Ovary (tissue), 10 donors: ENCODE measurements around the gene RANBP2. TPM values are rescaled to one million over a fixed set of nuclear protein-coding genes. Genes with fewer than 3 reads are reported as not detected.
"Not testable (repeated sequence)": the region's sequence is repeated elsewhere in the genome, so short reads cannot be mapped to it uniquely, and the experiment has no call there.

ENCODE experiments used
- DNase-seq, 5 donors: peaks; one replicate each; pipeline ENCODE4 v3.0.0-alpha.2; 2019 to 2020
- H3K27ac ChIP-seq, 2 donors: fragments of 200-600 bp; one replicate each; pipeline versions ENCODE4 v1.5.1 to v1.8.0; 2019 to 2022
- H3K27me3 ChIP-seq: fragments of 200-600 bp; one replicate; pipeline ENCODE4 v1.8.0; 2022
- H3K36me3 ChIP-seq: fragments of 200-600 bp; sonication (generic); one replicate; pipeline ENCODE4 v1.5.1; 2019
- H3K4me1 ChIP-seq: one replicate; pipeline ENCODE4 v1.8.1; 2013; ENCODE audit warnings: mild to moderate bottlenecking, moderate library complexity; ENCODE audit not compliant: insufficient read depth
- H3K4me3 ChIP-seq: fragments of 200-600 bp; sonication (generic); one replicate; pipeline ENCODE4 v1.5.1; 2017
- H3K9me3 ChIP-seq, 2 donors: fragments of 200-600 bp in 1 of 2; sonication (generic) in 1 of 2; one replicate each; pipeline versions ENCODE4 v1.5.1 to v1.8.1; 2013 to 2019; ENCODE audit warnings: mild to moderate bottlenecking in 1 of 2, moderate library complexity in 1 of 2
- EP300 ChIP-seq: sonication (generic); formaldehyde crosslinking; IDR thresholded peaks from one replicate; pipeline ENCODE4 v1.6.1; 2017; ENCODE audit warnings: antibody characterized with exemption
- POLR2A ChIP-seq: fragments of 450-650 bp; IDR thresholded peaks from one replicate; pipeline ENCODE4 v1.6.1; 2017; ENCODE audit warnings: antibody characterized with exemption, mild to moderate bottlenecking, moderate library complexity
- WGBS, 3 donors: extraction: QIAGEN DNeasy Blood & Tissue Kit in 1 of 3; methylation state at CpG; one replicate each; pipeline versions ENCODE4 v1.1.5 to v1.1.7; 2013 to 2017; 5-methylcytosine and 5-hydroxymethylcytosine counted together
- intact Hi-C, 4 donors: fragments of 100-400 bp; cut with DNase I; formaldehyde crosslinking; loops; one replicate each; pipeline versions ENCODE4 v1.11.0 to v1.15.1; 2022 to 2023
- long read RNA-seq, 3 donors: library from polyadenylated mRNA in 2 of 3; unstranded in 2 of 3; transcript quantifications; one replicate each; pipeline ENCODE4 v2.0.0 and lab custom pipeline, GENCODE V29; 2021 to 2026
- polyA plus RNA-seq, 2 donors: library from polyadenylated mRNA; stranded (reverse); fragments of 200-250 nt in 1 of 2; fragments of 350-450 nt in 1 of 2; fragmentation: Illumina TruSeq in 1 of 2; extraction: RNeasy Lipid Tissue Mini Kit (QIAGEN cat#74804) in 1 of 2; gene quantifications; one replicate each; pipeline ENCODE4 v1.2.3, GENCODE V29; 2013 to 2014
- total RNA-seq, 7 donors: library from RNA; depleted of rRNA in 2 of 7; stranded (reverse); fragments of >200 nt in 2 of 7; fragmentation: NEBNext Ultra II Directional in 3 of 7; extraction: Animal tissue kit (Norgen Biotek cat#: 25700) in 3 of 7; gene quantifications; one replicate each; pipeline versions ENCODE4 v1.1.0 to v1.2.4, GENCODE V29; 2016 to 2023
- TF ChIP-seq, protein P1 (sequence below), 3 donors: fragments of 450-650 bp in 2 of 3; fragments of 200-600 bp in 1 of 3; IDR thresholded peaks; one replicate each; pipeline versions ENCODE4 v1.5.1 to v1.8.0; 2016 to 2022; ENCODE audit warnings: antibody characterized with exemption in 3 of 3, mild to moderate bottlenecking in 1 of 3
- donor health status: DM: no; HTN: no; CAD: no; lungs with moderate emphysema.
- donor health status: DM: no; HTN: no; CAD: no.
- donor health status: Bipolar disorder and iron deficiency.
- donor health status: DM: yes; HTN: yes; CAD: no.
- donor health status: DM: no; HTN: no; CAD: no.
- donor health status: DM: yes; HTN: yes; CAD: no.

The RANBP2 gene
- total RNA-seq (10 to 100 TPM; 67.4 to 95.6 (median 87.1) TPM), polyA plus RNA-seq (10 to 100 TPM; 14.5 to 25.8 TPM)
- long read RNA-seq, donor 1, partial matches to known transcripts, result 49 of 58 reads
- long read RNA-seq, donor 1, other reads (novel, unspliced or antisense), result 9 of 58 reads
- long read RNA-seq, donor 2, partial matches to known transcripts, result 6 of 6 reads
- long read RNA-seq, donor 2, other reads (novel, unspliced or antisense), result 0 of 6 reads
- long read RNA-seq, donor 3, full-length matches to known transcripts, result 7 of 32 reads
- long read RNA-seq, donor 3, partial matches to known transcripts, result 20 of 32 reads
- long read RNA-seq, donor 3, other reads (novel, unspliced or antisense), result 5 of 32 reads

DNA sequence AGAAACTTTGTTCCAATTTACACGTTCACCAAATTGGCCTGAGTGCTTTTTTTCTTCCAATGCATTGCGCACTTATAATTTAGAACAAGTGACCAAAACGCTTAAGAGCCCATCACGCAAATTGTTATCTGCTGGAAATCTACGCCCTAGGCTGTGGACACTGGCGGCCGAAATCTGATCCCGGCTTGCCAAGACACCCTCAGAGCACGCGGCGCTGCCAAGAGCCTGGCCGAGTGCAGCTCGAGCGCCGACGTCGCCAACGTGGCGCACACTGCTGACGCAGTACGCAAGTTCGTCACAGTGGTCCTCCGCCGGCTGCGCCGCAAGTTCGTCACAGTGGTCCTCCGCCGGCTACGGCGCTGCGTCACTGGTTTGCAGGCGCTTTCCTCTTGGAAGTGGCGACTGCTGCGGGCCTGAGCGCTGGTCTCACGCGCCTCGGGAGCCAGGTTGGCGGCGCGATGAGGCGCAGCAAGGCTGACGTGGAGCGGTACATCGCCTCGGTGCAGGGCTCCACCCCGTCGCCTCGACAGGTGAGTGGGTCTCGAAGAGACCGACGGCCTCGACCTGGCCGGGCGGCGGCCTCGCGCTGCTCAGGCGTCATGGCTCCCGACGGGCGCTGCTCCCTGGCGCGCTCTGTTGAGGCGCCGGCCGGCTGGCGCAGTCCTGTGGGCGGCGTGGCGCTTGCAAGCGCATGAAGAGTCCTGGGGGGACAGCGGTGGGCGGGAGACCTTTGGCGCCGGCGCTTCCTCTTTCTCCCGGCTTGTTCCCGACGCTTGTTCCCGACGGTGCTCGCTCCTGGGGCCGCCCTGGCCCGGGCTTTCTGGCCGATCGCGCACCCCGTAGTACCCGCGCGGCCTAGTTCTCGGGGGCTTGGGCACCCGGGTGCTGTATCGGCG is at the start of gene RANBP2:
RANBP2 (plus strand) TSS at position 334 of the 896 bp plus-strand sequence; CDS start at position 459, 125 bp downstream.
- TF ChIP-seq, protein P1, sequence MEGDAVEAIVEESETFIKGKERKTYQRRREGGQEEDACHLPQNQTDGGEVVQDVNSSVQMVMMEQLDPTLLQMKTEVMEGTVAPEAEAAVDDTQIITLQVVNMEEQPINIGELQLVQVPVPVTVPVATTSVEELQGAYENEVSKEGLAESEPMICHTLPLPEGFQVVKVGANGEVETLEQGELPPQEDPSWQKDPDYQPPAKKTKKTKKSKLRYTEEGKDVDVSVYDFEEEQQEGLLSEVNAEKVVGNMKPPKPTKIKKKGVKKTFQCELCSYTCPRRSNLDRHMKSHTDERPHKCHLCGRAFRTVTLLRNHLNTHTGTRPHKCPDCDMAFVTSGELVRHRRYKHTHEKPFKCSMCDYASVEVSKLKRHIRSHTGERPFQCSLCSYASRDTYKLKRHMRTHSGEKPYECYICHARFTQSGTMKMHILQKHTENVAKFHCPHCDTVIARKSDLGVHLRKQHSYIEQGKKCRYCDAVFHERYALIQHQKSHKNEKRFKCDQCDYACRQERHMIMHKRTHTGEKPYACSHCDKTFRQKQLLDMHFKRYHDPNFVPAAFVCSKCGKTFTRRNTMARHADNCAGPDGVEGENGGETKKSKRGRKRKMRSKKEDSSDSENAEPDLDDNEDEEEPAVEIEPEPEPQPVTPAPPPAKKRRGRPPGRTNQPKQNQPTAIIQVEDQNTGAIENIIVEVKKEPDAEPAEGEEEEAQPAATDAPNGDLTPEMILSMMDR (IDR thresholded peaks at IDR 0.05), result peak in 1 of 3 donors; percentile 19
- no peak for TF ChIP-seq EP300
- peak; percentile 98 for TF ChIP-seq POLR2A
- WGBS, 3 donors, result 0 to 1% (median 0%) methylated on average over 76 to 97 of the region's 97 CpGs
- H3K4me1 ChIP-seq, result peaks cover 3% of the 10 kb centered on the region
- peak within 1 kb of the TSS; percentile 89 to 97 for H3K27ac ChIP-seq
- H3K36me3 ChIP-seq, result no peaks in the 10 kb centered on the region
- intact Hi-C loops, result no loop called here
- H3K9me3 ChIP-seq, result no peaks in the 10 kb centered on the region
- H3K27me3 ChIP-seq, result no peaks in the 10 kb centered on the region
- peak within 1 kb of the TSS; percentile 97 for H3K4me3 ChIP-seq
- peak; percentile 94 to 98 (median 96) for DNase-seq

DNA sequence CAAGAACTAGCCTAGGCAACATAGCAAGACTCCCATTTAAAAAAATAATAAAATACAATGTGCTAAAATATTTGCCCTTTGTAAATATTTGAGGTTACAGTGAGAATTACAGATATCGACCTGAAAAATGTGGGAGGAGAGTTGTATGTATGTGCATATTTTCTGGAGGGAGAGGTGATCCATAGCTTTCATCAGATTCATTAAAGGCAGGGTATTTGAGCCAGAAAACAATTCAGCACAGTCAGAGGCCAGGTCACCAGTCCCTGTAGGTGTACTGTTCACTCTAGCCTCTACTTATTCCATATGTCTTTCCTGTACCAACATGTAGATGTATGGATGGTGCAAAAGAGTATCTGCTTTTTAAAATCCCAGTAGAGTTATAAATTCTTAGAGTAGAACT is 49.0 kb upstream of the RANBP2 start:
- H3K4me3 ChIP-seq, H3K27me3 ChIP-seq, H3K36me3 ChIP-seq, DNase-seq, intact Hi-C loops, H3K27ac ChIP-seq, H3K9me3 ChIP-seq, H3K4me1 ChIP-seq: not testable (repeated sequence)
- 18 to 50% (median 24%) methylated on average over 1 of the region's 1 CpG for WGBS, 3 donors

DNA sequence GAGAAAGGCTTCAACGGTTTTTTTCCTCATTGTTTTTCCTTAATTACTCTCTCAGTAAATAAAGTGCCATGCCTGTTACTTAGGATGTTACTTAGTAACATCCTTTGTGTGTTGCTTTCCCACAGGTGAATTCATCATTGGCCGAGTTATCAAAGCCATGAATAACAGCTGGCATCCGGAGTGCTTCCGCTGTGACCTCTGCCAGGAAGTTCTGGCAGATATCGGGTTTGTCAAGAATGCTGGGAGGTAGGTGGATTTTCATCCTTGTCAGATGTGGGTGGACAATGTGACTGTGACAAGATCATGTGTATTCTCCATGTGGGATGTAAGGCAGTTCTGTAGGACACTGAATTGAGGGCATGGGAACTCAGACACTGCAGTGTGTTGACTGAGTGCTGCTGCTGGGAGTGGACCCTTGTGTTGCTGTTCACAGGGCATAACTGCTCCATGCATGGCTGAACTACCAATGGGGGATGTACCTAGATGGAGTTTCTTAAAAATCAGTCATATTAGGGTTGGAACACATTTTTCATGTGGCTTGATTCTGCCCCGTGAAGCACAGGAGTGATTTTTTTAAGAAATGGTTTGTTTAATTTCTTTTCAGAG is 47.0 kb upstream of the RANBP2 start:
- H3K9me3 ChIP-seq, H3K4me1 ChIP-seq, H3K36me3 ChIP-seq, H3K27ac ChIP-seq, intact Hi-C loops, H3K4me3 ChIP-seq, DNase-seq, H3K27me3 ChIP-seq: not testable (repeated sequence)
- 80 to 86% (median 81%) methylated on average over 1 to 2 of the region's 6 CpGs for WGBS, 3 donors

DNA sequence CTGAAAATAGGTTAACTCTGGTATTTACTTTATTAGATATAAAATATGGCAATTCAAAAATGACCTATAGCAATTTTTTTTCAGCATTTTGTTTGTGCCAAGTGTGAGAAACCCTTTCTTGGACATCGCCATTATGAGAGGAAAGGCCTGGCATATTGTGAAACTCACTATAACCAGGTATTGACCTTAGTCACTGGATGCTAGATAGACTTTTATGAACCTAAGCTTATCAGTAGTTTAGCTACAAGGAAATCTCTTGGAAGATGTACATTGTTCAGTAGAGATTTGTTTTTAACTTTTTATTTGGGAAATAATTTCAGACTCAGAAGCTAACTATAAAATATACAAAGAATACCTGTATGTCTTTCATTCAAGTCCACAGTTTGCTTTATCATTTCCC is 42.8 kb upstream of the RANBP2 start:
- H3K4me3 ChIP-seq, H3K9me3 ChIP-seq, H3K4me1 ChIP-seq, H3K27me3 ChIP-seq, intact Hi-C loops, H3K27ac ChIP-seq, DNase-seq, H3K36me3 ChIP-seq: not testable (repeated sequence)
- WGBS, 3 donors, result 100% methylated on average over 1 of the region's 1 CpG; no CpG with 5 or more reads in 1 of the 3 donors

DNA sequence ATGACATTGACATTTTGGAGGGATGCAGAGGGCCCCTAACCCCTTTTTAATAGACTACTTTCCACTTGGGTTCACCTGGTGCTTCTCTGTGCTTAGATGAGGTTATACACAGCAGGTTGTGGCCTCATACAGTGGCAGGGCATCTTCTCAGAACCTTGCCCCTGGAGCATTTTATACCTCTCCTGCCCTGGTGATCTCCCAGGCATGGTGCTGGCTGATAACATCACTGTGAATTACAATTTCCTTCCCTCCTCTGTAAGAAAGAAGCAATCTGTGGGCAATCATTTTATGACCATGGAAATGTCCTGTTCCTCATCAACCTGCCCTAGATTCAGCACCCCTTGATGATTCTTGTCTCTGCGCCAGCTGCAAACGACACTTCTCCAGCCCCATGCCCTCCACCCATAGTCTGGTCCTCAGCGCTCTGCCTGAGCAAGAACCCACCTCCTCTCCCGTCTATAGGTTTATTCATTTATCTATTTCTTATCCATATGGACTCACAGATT is 42.0 kb upstream of the RANBP2 start:
- H3K4me1 ChIP-seq, H3K27ac ChIP-seq, H3K9me3 ChIP-seq, H3K27me3 ChIP-seq, H3K36me3 ChIP-seq, DNase-seq, intact Hi-C loops, H3K4me3 ChIP-seq: not testable (repeated sequence)
- 87 to 94% (median 87%) methylated on average over 4 of the region's 4 CpGs for WGBS, 3 donors

DNA sequence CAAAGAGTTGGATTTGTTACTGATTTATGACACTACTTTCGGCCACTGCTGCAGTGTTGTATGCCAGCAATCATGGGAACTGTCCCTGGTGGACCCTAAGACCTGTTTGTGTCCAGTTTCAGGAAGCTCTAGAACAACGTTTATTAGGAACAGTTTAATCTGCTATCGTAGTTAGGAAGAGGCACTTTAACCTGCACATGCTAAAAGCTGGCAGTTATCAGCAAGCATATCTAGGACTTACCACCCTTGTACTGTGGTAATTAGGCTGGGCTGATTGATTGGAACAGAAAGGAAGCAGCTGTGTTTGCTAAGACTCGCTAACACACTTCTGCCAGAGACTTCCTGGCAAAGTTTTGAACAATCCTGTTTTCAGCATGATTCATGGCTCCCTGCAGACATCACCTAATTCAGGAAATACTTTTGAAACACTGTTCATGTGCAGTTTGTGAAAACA is 41.1 kb upstream of the RANBP2 start:
- DNase-seq, H3K36me3 ChIP-seq, intact Hi-C loops, H3K27ac ChIP-seq, H3K9me3 ChIP-seq, H3K4me3 ChIP-seq, H3K4me1 ChIP-seq, H3K27me3 ChIP-seq: not testable (repeated sequence)
- 15 to 26% (median 18%) methylated on average over 4 of the region's 4 CpGs for WGBS, 3 donors

DNA sequence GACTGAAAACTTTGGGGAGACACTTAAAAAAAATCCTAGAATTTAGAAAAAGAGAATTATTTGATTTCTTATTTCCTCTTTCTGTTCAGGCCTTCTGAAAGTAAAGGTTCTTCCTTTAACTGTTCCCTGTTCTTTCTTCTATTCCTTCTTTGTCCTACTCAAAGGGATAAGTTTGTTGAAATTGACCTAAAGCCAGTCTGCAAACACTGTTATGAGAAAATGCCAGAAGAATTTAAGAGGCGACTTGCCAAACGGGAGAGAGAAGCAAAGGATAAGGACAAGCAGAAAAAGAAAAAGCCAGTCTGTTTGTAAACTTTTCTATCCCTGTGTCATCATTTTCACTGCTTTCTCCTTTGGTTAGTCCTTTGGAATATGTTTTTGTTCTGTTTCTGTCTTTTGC is 38.5 kb upstream of the RANBP2 start:
- H3K9me3 ChIP-seq, intact Hi-C loops, H3K27ac ChIP-seq, H3K4me1 ChIP-seq, H3K4me3 ChIP-seq, H3K27me3 ChIP-seq, DNase-seq, H3K36me3 ChIP-seq: not testable (repeated sequence)
- WGBS, 3 donors, result 5 to 10% methylated on average over 2 of the region's 2 CpGs; no CpG with 5 or more reads in 1 of the 3 donors

DNA sequence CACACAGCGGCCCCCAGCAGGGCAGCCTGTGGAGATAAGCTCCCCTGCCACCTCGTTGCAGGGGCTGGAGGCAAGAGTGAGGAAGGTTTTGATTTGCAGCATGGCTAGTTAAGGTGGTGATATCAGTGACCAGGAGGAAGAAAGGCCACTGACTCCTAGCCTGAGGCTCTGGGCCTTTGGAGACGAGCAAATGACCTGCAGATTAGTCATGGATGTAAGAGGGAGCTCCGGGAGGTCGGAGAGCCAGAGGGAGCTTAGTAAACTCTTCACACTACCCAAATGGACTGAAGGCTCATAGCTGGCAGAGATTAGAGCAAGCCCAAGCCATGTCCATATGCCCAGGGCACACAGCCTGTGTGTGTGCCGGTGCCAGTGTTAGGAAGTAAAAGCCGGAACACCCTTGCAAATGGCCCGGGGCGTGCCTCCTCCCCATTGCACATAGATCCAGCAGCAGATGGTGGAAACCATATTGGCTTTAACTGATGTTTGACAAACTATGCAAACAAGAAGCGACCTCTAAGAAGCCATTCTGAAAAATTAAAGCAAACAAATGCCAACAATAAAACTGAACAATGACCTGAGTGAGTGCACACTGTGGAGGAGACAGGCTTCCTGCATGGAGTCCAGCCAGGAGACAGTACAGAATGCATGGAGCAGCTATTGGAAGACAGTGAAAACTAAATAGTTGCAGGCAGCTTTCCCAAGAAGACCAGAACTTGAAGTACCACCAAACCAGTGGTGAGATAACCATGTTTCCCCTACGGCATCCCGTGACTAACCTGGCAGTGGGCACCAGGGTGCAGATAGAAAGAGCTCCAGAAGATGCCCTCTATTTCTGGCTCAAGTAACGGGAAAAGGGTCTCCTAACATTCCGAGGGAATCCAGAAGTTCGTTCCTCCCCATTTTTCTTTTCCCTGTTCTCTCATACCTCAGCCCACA is 30.2 kb upstream of the RANBP2 start:
- H3K4me1 ChIP-seq, H3K27ac ChIP-seq, H3K27me3 ChIP-seq, DNase-seq, H3K4me3 ChIP-seq, intact Hi-C loops, H3K36me3 ChIP-seq, H3K9me3 ChIP-seq: not testable (repeated sequence)
- WGBS, 3 donors, result 71 to 76% (median 75%) methylated on average over 7 to 9 of the region's 15 CpGs

DNA sequence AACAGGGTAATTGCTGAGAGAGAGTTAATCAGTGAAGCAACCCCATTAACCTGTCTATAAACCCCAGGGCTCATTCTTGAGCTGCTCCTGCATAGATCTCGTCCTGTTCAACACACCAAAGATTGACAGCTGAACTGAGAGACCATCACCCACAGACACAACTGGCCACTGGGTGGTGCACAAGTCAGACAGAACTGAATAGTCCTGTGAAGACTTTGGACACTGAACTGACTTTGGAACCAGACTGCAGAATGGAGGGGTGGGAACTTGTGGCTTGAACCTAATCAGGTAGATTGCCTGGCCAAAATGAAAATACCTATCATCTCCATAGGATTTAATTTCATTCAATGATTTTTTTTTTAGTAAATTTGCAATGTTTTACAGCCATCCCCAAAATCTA is 29.3 kb upstream of the RANBP2 start:
- intact Hi-C loops, H3K9me3 ChIP-seq, H3K4me1 ChIP-seq, H3K27me3 ChIP-seq, H3K4me3 ChIP-seq, H3K27ac ChIP-seq, DNase-seq, H3K36me3 ChIP-seq: not testable (repeated sequence)
- WGBS, 3 donors, result no CpG with 5 or more reads among the region's 1 CpG
